ENCODE data around the gene CCNB1. TPM values are rescaled to one million over a fixed set of nuclear protein-coding genes. Genes with fewer than 3 reads are reported as not detected.

CCNB1 gene
- total RNA-seq, 1 donor from 2014 or later: 29.6 TPM

GRCh38 chr5:69206528-69207190 is 39.7 kb downstream of the CCNB1 start:
- Mint-ChIP-seq H3K9me3 (ENCODE audit: unreplicated experiment) (no peaks in the 10 kb centered on the region), H3K27me3 (ENCODE audit: unreplicated experiment) (no peaks in the 10 kb centered on the region), H3K4me1 (ENCODE audit: low read depth, unreplicated experiment) (no peaks in the 10 kb centered on the region), H3K4me3 (ENCODE audit: unreplicated experiment) (no peak overlapping the region), H3K27ac (ENCODE audit: unreplicated experiment) (no peak overlapping the region), H3K36me3 (ENCODE audit: unreplicated experiment) (no peaks in the 10 kb centered on the region)
- TF ChIP-seq, protein P1, sequence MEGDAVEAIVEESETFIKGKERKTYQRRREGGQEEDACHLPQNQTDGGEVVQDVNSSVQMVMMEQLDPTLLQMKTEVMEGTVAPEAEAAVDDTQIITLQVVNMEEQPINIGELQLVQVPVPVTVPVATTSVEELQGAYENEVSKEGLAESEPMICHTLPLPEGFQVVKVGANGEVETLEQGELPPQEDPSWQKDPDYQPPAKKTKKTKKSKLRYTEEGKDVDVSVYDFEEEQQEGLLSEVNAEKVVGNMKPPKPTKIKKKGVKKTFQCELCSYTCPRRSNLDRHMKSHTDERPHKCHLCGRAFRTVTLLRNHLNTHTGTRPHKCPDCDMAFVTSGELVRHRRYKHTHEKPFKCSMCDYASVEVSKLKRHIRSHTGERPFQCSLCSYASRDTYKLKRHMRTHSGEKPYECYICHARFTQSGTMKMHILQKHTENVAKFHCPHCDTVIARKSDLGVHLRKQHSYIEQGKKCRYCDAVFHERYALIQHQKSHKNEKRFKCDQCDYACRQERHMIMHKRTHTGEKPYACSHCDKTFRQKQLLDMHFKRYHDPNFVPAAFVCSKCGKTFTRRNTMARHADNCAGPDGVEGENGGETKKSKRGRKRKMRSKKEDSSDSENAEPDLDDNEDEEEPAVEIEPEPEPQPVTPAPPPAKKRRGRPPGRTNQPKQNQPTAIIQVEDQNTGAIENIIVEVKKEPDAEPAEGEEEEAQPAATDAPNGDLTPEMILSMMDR (IDR thresholded peaks at IDR 0.05; ENCODE audit: partially characterized antibody, unreplicated experiment): no peak
- DNase-seq: no peak

- H3K9me3 Mint-ChIP-seq (ENCODE audit: unreplicated experiment): no peaks in the 10 kb centered on the region
- no peaks in the 10 kb centered on the region for H3K4me1 Mint-ChIP-seq (ENCODE audit: low read depth, unreplicated experiment)
- H3K27me3 Mint-ChIP-seq (ENCODE audit: unreplicated experiment): no peaks in the 10 kb centered on the region
- no peaks in the 10 kb centered on the region for H3K36me3 Mint-ChIP-seq (ENCODE audit: unreplicated experiment)
- no peak for DNase-seq
- no peak overlapping the region for H3K27ac Mint-ChIP-seq (ENCODE audit: unreplicated experiment)
- H3K4me3 Mint-ChIP-seq (ENCODE audit: unreplicated experiment): no peak overlapping the region
- TF ChIP-seq, protein P1 (IDR thresholded peaks at IDR 0.05; ENCODE audit: partially characterized antibody, unreplicated experiment): no peak
These were observed 42.7 kb downstream of the CCNB1 start for GRCh38 chr5:69209602-69210001.

DNA sequence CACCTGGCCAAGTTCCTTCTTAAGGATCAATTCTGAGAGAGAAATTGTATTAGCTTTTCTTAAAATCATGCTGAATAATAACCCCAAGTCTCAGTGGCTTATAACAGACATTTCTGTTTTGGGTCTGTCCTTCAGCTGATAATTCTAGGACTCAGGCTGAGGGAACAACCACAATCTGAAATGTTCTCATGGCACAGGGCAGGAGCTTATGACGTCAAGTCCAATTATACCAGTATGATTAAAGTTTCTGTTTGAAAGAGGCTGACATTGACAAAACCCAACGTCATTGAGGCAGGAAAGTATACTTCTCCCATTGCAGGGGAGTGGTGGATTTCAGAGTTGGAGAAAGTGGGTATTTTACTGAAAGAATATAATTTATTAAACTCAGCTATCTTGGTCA is 44.2 kb downstream of the CCNB1 start:
- no peak overlapping the region for H3K4me3 Mint-ChIP-seq (ENCODE audit: unreplicated experiment)

GRCh38 chr5:69212022-69212421 is 45.1 kb downstream of the CCNB1 start:
- Mint-ChIP-seq H3K4me3 (ENCODE audit: unreplicated experiment) (no peak overlapping the region), H3K36me3 (ENCODE audit: unreplicated experiment) (no peaks in the 10 kb centered on the region), H3K27ac (ENCODE audit: unreplicated experiment) (no peak overlapping the region), H3K9me3 (ENCODE audit: unreplicated experiment) (peaks cover under 1% of the 10 kb centered on the region), H3K4me1 (ENCODE audit: low read depth, unreplicated experiment) (no peaks in the 10 kb centered on the region), H3K27me3 (ENCODE audit: unreplicated experiment) (no peaks in the 10 kb centered on the region)
- DNase-seq: no peak
- TF ChIP-seq, protein P1 (IDR thresholded peaks at IDR 0.05; ENCODE audit: partially characterized antibody, unreplicated experiment): no peak

More for the DNA sequence above, 44.2 kb downstream of the CCNB1 start:
- Mint-ChIP-seq H3K27ac (ENCODE audit: unreplicated experiment) (no peak overlapping the region), H3K27me3 (ENCODE audit: unreplicated experiment) (no peaks in the 10 kb centered on the region), H3K36me3 (ENCODE audit: unreplicated experiment) (no peaks in the 10 kb centered on the region), H3K9me3 (ENCODE audit: unreplicated experiment) (no peaks in the 10 kb centered on the region), H3K4me1 (ENCODE audit: low read depth, unreplicated experiment) (no peaks in the 10 kb centered on the region)
- TF ChIP-seq, protein P1 (IDR thresholded peaks at IDR 0.05; ENCODE audit: partially characterized antibody, unreplicated experiment): no peak
- no peak for DNase-seq

DNA sequence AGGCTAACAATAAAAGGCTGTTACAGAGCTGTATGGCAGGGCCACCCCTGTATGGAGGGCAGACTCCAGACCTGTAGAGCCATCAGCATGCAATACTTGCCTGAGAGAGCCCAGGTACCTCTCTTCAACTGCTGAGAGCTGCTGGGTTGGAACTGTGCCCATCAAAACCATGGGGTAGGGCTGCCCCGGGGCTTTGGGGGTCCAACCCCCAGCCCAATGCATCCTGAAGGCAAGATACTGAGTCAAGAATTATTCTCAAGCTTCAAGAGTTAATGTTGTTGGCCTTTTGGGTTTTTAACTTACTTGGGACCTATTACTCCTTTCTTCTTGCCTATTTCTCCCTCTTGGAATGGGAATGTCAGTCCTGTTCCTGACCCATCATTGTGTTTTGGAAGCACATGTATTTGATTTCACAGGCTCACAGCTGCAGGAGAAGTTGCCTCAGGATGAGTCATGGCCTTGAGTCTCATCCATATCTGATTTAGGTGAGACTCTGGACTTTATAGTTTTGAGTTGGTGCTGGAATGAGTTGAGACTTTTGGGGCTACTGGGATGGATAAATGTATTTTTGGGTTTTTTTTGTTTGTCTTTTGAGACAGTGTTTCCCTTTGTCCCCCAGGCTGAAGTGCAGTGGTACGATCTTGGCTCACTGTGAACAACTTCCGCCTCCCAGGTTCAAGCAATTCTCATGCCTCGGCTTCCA is 46.7 kb downstream of the CCNB1 start:
- TF ChIP-seq, protein P1 (IDR thresholded peaks at IDR 0.05; ENCODE audit: partially characterized antibody, unreplicated experiment): no peak
- no peaks in the 10 kb centered on the region for H3K4me1 Mint-ChIP-seq (ENCODE audit: low read depth, unreplicated experiment)
- H3K36me3 Mint-ChIP-seq (ENCODE audit: unreplicated experiment): no peaks in the 10 kb centered on the region

More for the DNA sequence above, 46.7 kb downstream of the CCNB1 start:
- Mint-ChIP-seq H3K4me3 (ENCODE audit: unreplicated experiment) (no peak overlapping the region), H3K9me3 (ENCODE audit: unreplicated experiment) (peaks cover 2% of the 10 kb centered on the region), H3K27ac (ENCODE audit: unreplicated experiment) (no peak overlapping the region), H3K27me3 (ENCODE audit: unreplicated experiment) (peaks cover 4% of the 10 kb centered on the region)
- DNase-seq: no peak

All from glutamatergic neuron (in vitro differentiated cells).